Gastrocnemius medialis (tissue), 4 donors: ENCODE data around the gene IL17RE.

Source experiments
- CTCF ChIP-seq, 5 experiments: fragments of 450-650 bp in 3 of 5; fragments of 200-600 bp in 2 of 5; sonication (generic) in 2 of 5; IDR thresholded peaks in 4 of 5; conservative IDR thresholded peaks in 1 of 5; 1 replicate in 4 of 5; 2 replicates in 1 of 5; pipeline ENCODE4 v1.5.1; 2016 to 2019; ENCODE audit warnings: antibody characterized with exemption in 5 of 5, mild to moderate bottlenecking in 3 of 5, moderate library complexity in 3 of 5
- POLR2A ChIP-seq, 2 donors: fragments of 450-650 bp; IDR thresholded peaks; one replicate each; pipeline ENCODE4 v1.6.1; 2017; ENCODE audit warnings: antibody characterized with exemption in 2 of 2, mild to moderate bottlenecking in 2 of 2, moderate library complexity in 2 of 2

- TF ChIP-seq CTCF (IDR thresholded peaks at IDR 0.05 in 4 of 5, conservative IDR thresholded peaks at IDR 0.05 in 1 of 5) (no peak), POLR2A (IDR thresholded peaks at IDR 0.05) (no peak)
These were observed 6.8 kb downstream of the IL17RE start for GRCh38 chr3:9909221-9910013.
